ENCODE data around the gene ZNF468.

GRCh38 chr19:52898101-52898500 lies 40.7 kb upstream of the ZNF468 start:
- TF ChIP-seq EZH2 (IDR thresholded peaks at IDR 0.05): no peak
- TF ChIP-seq POLR2AphosphoS5 (IDR thresholded peaks at IDR 0.05; ENCODE audit: borderline replicate concordance, low read depth, low read length): no peak
- TF ChIP-seq FOXP2 (optimal IDR thresholded peaks at IDR 0.05; ENCODE audit: control extremely low read depth, extremely low read length, insufficient read depth): no peak
